AML-193 (cell line): ENCODE measurements around the gene PAH.

Experiments used
- DNase-seq, 2 experiments: peaks; one replicate each; lab custom pipeline; 2025; lab: John Stamatoyannopoulos, UW

The PAH gene

GRCh38 chr12:102917026-102917787 is at the start of gene PAH:
Gene PAH, minus strand, starts transcription at chr12:102917244. Its CDS starts 114 bp downstream, at chr12:102917130.
- no peak for DNase-seq

- DNase-seq = no peak
These were observed 49.3 kb upstream of the PAH start for GRCh38 chr12:102966200-102966863.

GRCh38 chr12:102965281-102966155 is 48.5 kb upstream of the PAH start:
- no peak for DNase-seq

GRCh38 chr12:102964872-102965271 is 47.8 kb upstream of the PAH start:
- no peak for DNase-seq

- DNase-seq = no peak
These were observed 46.8 kb upstream of the PAH start for GRCh38 chr12:102963796-102964195.

GRCh38 chr12:102962986-102963385 is 45.9 kb upstream of the PAH start:
- DNase-seq = no peak

- DNase-seq = no peak
These were observed 45.5 kb upstream of the PAH start for GRCh38 chr12:102962532-102962931.

- no peak for DNase-seq
These were observed 44.4 kb upstream of the PAH start for GRCh38 chr12:102961466-102961855.

GRCh38 chr12:102960766-102961465 is 43.9 kb upstream of the PAH start:
- DNase-seq = no peak

- DNase-seq = no peak
These were observed 42.3 kb upstream of the PAH start for GRCh38 chr12:102959391-102959790.

GRCh38 chr12:102958830-102959176 is 41.8 kb upstream of the PAH start:
- no peak for DNase-seq

GRCh38 chr12:102958073-102958829 is 41.2 kb upstream of the PAH start:
- DNase-seq = no peak

- DNase-seq = no peak
These were observed 40.5 kb upstream of the PAH start, which contains the start of gene ASCL1 for GRCh38 chr12:102957339-102958050. Gene ASCL1, plus strand, starts transcription at chr12:102957674. Its CDS starts 571 bp downstream, at chr12:102958245.

- no peak for DNase-seq
These were observed 39.8 kb upstream of the PAH start for GRCh38 chr12:102956738-102957327.

GRCh38 chr12:102955926-102956737 is 39.1 kb upstream of the PAH start:
- DNase-seq = no peak

- DNase-seq = no peak
These were observed 37.1 kb upstream of the PAH start for GRCh38 chr12:102954134-102954533.

GRCh38 chr12:102953221-102953620 is 36.2 kb upstream of the PAH start:
- no peak for DNase-seq

GRCh38 chr12:102951841-102952240 is 34.8 kb upstream of the PAH start:
- DNase-seq = no peak

GRCh38 chr12:102950950-102951619 is 34.0 kb upstream of the PAH start:
- DNase-seq = no peak
